Superior temporal gyrus (tissue), 1 donor: Measurements from ENCODE around the gene BIN2.
"Not testable (repeated sequence)": the region's sequence is repeated elsewhere in the genome, so short reads cannot be mapped to it uniquely, and the experiment has no call there.

Source experiments
- DNase-seq: peaks from one replicate; pipeline ENCODE4 v3.0.0-alpha.2; 2016; ENCODE audit errors: extremely low spot score

The BIN2 gene

DNA sequence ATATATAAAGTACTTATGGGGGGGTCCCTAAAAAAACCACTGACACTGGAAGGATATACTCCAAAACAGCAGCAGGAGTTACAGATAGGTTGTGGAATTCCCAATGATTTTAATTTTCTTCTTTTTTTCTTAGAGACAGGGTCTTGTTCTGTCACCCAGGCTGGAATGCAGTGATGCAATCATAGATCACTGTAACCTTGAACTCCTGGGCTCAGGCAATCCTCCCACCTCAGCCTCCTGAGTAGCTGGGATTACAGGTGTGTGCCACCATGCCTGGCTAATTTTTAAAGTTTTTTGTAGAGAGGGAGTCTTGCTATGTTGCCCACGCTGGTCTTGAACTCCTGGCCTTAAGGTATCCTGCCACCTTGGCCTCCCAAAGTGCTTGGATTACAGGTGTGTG lies 64.4 kb downstream of the BIN2 start:
- DNase-seq, result not testable (repeated sequence)

DNA sequence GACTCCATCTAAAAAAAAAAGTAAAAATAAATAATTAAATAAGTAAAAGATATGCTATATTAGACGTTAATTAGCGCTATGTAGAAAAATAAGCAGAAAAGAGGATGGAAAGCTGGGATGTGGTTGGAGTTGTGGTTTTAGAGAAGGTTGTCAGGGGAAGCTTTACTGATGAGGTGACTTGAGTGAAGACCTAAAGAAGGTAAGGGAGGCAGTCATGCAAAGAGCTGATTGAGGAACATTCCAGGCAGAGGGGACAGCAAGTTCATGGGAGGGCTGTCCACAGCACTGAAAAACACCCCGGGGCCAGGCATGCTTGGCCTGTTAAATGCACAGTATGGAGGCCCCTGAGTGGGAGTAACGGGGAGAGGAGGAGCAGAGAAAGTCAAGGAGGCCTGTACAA lies 69.4 kb downstream of the BIN2 start:
- no peak for DNase-seq

DNA sequence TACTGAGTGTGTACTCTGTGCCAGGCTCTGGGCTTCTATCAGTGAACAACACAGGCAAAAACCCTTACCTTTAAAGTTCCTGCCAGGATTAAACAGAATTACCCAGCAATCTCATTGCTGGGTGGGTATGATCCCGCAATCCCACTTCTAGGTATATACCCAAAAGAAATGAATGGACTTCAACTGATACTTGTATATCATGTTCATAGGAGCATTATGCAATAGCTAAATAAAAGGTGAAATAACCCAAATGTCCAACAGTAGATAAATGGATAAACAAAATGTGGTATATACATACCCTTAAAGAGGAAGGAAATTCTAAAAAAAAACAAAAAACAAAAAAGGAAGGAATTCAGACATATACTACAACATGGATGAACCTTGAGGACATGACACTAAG lies 70.7 kb downstream of the BIN2 start:
- no peak for DNase-seq

DNA sequence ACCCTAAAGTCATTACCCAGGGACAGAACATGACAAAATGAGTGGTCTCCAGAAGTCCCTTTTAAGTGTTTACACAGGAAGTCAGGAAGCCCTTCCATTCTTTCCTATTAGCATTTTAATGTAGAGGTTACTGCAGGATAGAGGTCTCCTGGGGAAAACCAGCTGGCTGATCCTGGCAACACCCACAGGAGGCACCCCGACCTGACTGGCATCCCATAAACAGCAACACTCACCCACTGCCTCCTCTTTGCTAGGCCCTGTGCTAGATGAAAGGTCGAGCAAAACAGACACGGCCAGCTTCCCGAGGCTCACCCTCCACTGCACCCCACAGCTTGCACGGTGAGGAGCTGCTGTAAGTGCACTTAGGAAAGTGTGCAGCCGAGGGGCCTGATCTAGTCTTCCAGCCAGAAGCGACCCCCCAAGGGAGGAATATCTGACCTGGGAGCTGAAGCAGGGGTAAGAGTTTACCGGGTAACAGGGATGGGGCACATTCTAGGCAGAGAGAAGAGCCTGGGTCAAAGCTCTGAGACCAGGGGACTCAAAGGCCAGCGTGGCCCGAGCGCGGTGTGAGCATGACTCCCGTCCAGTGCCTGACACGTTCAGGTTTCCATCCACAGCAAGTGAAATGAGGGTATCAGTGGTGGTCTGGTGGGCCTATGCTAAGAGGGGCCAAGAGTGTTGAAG lies 76.3 kb downstream of the BIN2 start:
- DNase-seq, result no peak

DNA sequence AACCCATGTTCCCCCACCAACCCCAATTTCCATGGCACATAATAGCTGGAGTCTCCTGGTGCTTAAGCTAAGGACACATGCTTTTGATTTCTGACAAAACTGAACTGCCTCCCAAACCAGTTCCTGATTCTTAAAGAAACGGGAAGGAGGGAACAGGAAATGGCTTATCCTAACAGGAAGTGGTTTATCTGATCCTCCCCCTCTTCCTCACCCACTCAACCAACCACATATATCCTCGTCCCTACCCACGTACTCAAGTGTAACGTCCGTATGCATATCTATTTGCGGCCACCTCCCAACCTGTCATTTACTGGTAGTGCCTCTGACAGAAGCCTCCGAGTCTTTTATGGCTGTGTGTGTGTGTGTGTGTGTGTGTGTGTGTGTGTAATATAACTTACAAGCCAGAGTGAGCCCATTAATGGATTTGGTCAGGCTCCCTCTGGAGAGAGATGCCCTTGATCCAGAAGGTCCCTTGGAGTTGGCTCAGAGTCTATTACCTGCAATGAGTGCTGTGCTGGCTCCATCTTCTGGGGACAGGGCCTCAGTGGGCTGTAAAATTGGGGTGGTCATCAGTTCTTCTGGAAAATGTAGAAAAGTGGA lies 77.6 kb downstream of the BIN2 start:
- DNase-seq, result no peak

DNA sequence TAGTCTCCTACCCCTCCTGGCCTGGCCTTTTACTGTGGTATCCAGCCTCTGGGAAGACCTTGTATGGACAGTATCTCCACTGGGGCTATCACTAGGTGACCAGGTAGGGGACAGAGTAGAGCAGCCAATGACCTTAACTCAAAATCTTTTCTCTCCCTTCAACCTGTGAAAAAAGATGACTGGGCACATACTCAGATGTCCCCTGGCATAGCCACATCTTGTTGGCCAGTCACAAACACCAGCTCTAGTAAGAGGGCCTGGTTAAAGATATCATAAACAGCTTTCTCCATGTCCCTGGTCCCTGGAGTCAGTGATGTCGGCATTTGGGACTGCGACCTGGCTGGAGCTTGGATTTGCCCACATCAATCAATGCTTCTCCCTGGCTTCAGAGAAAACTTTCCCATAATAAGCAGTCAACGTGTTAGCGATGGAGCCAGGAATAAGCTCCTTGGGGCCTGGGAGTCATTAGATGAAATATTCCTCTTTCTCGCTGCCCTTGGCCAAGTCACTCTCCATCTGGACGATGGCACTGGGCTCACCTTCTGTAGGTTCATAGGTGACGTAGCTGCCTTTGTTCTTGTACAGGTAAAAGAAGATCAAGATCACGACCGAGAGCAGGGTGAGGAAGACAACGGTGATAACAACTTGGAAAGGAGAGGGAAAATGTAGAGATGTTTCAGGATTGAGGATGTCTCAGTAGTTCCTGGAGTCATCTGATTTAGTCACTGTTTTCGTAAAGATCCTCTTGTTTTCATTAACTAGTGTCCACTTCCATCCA lies 78.3 kb downstream of the BIN2 start:
- no peak for DNase-seq

DNA sequence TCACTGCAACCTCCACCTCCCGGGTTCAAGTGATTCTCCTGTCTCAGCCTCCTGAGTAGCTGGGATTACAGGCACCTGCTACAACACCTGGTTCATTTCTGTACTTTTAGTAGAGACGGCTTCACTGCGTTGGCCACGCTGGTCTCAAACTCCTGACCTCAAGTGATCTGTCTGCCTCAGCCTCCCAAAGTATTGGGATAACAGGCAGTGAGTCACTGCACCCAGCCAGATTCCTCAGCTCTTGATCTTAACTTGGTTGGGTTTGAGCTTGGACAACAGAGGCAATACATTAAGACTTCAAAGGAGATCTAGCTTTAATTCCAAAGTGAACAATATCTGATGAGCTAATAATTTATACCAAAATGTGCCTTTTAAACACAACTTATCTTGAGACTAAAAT lies 79.7 kb downstream of the BIN2 start:
- DNase-seq, result no peak

DNA sequence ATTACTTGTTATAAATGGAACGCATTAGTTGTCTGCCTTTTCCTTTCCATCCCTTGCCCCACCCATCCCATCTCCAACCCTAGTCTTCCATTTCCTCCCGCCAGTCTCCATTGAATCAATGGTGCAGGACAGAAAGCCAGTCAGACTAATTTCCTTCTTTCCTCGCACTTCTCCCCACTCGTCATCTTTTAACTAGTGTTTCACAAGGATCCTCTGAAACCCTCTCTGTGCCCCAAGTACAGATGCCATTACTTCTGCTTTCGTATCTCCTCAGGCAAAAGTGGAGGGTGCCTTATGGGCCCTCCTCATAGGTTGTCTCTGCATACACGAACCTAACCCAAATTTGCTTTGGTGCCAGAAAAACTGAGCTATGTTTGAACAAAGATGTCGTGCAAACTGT lies 81.1 kb downstream of the BIN2 start:
- no peak for DNase-seq

DNA sequence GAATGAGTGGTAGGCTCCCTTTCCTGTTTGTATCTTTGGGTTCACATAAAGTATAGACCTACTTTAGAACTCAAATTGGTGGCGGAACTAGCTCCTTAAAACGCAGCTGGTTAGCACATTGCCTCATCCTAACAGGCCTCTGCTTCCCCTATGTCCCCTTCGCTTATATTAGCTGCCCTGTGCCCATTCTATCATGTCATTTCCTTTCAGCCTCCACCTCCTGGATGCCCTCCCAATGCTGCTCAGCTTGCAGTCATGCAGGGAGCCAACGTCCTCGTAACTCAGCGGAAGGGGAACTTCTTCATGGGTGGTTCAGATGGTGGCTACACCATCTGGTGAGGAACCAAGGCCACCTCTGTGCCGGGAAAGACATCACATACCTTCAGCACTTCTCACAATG lies 81.9 kb downstream of the BIN2 start:
- no peak for DNase-seq

DNA sequence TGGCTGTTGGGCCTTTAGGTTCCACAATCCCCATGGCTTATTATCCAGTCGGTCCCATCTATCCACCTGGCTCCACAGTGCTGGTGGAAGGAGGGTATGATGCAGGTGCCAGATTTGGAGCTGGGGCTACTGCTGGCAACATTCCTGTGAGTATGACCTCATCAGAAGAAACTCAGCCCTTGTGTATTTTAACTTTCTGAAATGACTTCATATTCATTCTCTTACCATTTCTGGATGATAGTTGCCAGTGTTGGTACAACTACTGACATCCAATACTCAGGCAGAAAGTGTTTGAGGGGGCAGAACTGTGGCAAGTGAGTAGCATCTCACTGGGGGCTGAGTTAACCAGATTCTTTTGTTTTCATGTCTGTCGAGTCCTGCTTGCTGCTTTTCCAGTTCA lies 83.0 kb downstream of the BIN2 start:
- no peak for DNase-seq

DNA sequence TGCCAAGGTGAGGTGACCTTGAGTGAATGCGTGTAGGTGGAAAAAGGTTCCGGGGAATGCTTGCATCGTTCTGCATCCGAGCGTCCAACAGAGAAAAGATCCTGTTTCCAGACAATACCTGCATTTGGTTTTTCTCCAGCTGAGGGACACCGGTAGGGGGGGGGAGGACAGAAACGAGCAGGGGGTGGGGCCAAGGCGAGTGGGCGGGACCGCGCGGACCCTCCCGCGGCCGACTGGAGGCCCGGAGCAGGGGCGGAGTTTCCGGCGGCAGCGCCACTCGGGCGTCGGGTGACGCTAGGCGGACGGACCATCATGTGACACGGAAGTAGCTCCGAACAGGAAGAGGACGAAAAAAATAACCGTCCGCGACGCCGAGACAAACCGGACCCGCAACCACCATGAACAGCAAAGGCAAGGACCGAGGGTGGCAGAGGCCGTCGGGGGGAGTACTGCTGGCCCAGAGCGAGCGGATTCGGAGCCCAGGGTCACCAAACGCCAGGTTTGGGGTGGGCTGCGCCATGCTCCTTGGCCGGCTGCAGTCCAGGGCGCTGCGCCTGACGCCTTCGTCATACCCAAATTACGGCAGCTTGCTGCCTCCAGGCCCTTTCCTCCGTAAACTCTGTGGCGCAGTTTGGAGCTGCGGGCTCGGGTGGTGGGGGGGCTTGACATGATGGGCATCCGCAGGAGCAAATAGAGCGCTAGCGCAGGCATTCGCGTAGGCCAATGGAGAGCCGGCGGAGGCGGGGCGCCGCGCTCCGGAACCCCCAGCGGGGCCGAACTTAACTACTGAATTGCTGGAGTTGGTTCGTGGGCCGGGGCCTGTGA lies 85.3 kb downstream of the BIN2 start, which contains the start of gene DAZAP2:
TSS of gene DAZAP2 (plus strand) at position 317 of the 825 bp plus-strand sequence. CDS start at position 399, 82 bp downstream.
- DNase-seq, result peak; percentile 96

DNA sequence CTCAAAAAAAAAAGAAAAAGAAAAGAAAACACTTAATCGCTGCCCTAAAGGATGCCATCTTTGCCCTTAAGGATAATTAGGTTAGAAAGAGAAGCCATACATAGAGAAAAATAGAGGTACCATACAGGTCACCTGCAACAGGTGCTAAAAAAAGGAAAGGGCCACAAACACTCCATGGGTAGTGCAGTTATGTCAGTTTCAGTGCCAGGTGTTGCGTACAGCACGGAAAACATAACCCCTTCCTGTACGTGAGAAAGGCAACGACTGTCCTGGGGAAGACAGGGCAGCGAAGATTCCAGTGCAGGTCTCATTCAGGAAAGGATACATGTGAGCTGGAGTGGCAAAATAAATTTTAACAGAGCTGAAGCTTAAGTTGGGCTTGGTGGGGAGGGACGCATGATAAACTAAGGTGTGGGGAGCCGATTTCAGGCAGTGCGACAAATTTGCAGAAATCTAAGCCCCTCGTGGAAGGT lies 85.9 kb downstream of the BIN2 start:
- DNase-seq, result peak; percentile 42

DNA sequence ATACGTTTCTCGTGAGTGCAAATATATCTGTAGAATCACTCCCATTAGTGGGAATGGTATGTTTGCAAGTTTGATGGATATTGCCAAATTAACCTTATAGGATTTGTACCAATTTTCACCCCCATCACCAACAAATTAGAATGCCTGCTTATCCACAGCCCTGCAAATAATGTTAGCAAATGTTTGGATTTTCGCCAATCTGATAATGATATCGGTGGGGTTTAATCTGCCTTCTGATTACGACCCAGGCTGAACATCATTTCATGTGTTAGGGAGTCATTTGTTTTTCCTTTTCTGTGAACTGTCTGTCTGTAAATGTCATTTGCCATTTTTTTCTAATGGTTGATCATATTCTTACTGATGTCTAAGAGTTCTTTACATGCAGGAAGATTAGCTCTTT lies 89.4 kb downstream of the BIN2 start:
- DNase-seq, result no peak

DNA sequence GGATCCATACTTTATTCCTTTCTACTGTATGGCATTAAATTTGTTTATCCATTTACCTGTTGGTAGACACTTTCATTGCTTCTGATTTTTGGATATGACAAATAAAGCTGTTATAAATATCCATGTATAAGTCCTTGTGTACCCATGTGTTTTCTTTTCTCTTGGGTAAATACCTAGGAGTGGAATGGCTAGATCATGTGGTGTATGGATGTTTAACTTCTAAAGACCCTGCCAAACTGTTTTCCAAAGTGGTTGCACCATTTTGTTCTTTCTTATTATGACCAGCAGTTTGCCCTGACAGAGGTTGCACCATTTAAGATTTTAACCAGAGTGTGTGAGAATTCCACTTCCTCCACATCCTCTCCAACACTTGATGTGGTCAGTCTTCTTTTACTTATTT lies 91.3 kb downstream of the BIN2 start:
- no peak for DNase-seq
